HepG2 (cell line): ENCODE results near the gene ABCD1. TPM values are rescaled to one million over a fixed set of nuclear protein-coding genes. Genes with fewer than 3 reads are reported as not detected.

Experiments used
- CBX2 ChIP-seq, 2 experiments: fragments of 200-600 bp in 1 of 2; sonication (generic); formaldehyde crosslinking in 1 of 2; IDR thresholded peaks; 2 replicates each; pipeline versions ENCODE4 v1.7.0 to v1.8.1; 2018 to 2022; ENCODE audit warnings: low read depth in 2 of 2, low read length in 1 of 2, mild to moderate bottlenecking in 1 of 2, missing genetic modification reagents in 1 of 2
- CBX5 ChIP-seq: sonication (generic); formaldehyde crosslinking; IDR thresholded peaks from 2 replicates; pipeline ENCODE4 v1.4.0; 2020; ENCODE audit warnings: missing genetic modification reagents, borderline replicate concordance
- CEBPB ChIP-seq: IDR thresholded peaks from 2 replicates; pipeline ENCODE4 v1.6.1; 2011; ENCODE audit warnings: low read depth, low read length, improper control_type of control experiment, borderline replicate concordance
- GATAD2A ChIP-seq: IDR thresholded peaks from 2 replicates; pipeline ENCODE4 v1.6.1; 2016
- SAP130 ChIP-seq: IDR thresholded peaks from 2 replicates; pipeline ENCODE4 v1.6.1; 2016; ENCODE audit warnings: low read depth
- SOX13 ChIP-seq, 3 experiments: fragments of 450-650 bp in 1 of 3; sonication (generic) in 1 of 3; formaldehyde crosslinking in 1 of 3; IDR thresholded peaks in 2 of 3; conservative IDR thresholded peaks in 1 of 3; 2 replicates each; pipeline versions ENCODE4 v1.5.0 to v1.6.1; 2016 to 2020; ENCODE audit warnings: antibody characterized with exemption in 1 of 3, mild to moderate bottlenecking in 1 of 3, missing compliant biosample characterization in 1 of 3, missing genetic modification reagents in 1 of 3, moderate library complexity in 1 of 3
- SOX5 ChIP-seq: IDR thresholded peaks from 2 replicates; pipeline ENCODE4 v1.6.1; 2016; ENCODE audit warnings: borderline replicate concordance
- SOX6 ChIP-seq, 2 experiments: fragments of 450-650 bp in 1 of 2; sonication (generic) in 1 of 2; formaldehyde crosslinking in 1 of 2; IDR thresholded peaks; 2 replicates each; pipeline versions ENCODE4 v1.4.0 to v1.6.1; 2017 to 2020; ENCODE audit warnings: antibody characterized with exemption in 1 of 2, mild to moderate bottlenecking in 1 of 2, missing genetic modification reagents in 1 of 2
- ZBTB8A ChIP-seq: sonication (generic); formaldehyde crosslinking; IDR thresholded peaks from 2 replicates; pipeline ENCODE4 v1.4.0; 2020; ENCODE audit warnings: mild to moderate bottlenecking, low read depth, missing genetic modification reagents, borderline replicate concordance
- ZFP82 ChIP-seq: sonication (generic); formaldehyde crosslinking; IDR thresholded peaks from 2 replicates; pipeline ENCODE4 v1.5.1; 2020; ENCODE audit warnings: mild to moderate bottlenecking, missing genetic modification reagents, borderline replicate concordance
- polyA plus RNA-seq, 8 experiments: library from polyadenylated mRNA; depleted of rRNA in 3 of 8; stranded (reverse) in 7 of 8; unstranded in 1 of 8; fragments of >200 nt; fragmentation: Illumina TruSeq in 4 of 8; extraction: Trizol in 4 of 8; gene quantifications; 2 replicates each; pipeline versions ENCODE4 v1.2.1 to v1.2.3, GENCODE V29; 2011 to 2016; ENCODE audit warnings: low read depth in 4 of 8, missing spikeins in 1 of 8, mixed read lengths in 1 of 8; ENCODE audit not compliant: insufficient read depth in 1 of 8
- total RNA-seq, 5 experiments: library from RNA; depleted of rRNA; stranded (reverse); fragments of >200 nt; fragmentation: Illumina TruSeq; extraction: Trizol; gene quantifications; 2 replicates each; pipeline ENCODE4 v1.2.3, GENCODE V29; 2016; ENCODE audit warnings: low read depth in 1 of 5
- TF ChIP-seq, protein P1 (sequence below): IDR thresholded peaks from 2 replicates; pipeline ENCODE4 v1.4.0; 2020; ENCODE audit warnings: mild to moderate bottlenecking, missing genetic modification reagents

The ABCD1 gene
- total and polyA plus RNA-seq, 2 of the 13 experiments (the other 11 are each of a cell fraction or from before 2014, with no cell fraction given): 11.4 to 15.9 TPM

DNA sequence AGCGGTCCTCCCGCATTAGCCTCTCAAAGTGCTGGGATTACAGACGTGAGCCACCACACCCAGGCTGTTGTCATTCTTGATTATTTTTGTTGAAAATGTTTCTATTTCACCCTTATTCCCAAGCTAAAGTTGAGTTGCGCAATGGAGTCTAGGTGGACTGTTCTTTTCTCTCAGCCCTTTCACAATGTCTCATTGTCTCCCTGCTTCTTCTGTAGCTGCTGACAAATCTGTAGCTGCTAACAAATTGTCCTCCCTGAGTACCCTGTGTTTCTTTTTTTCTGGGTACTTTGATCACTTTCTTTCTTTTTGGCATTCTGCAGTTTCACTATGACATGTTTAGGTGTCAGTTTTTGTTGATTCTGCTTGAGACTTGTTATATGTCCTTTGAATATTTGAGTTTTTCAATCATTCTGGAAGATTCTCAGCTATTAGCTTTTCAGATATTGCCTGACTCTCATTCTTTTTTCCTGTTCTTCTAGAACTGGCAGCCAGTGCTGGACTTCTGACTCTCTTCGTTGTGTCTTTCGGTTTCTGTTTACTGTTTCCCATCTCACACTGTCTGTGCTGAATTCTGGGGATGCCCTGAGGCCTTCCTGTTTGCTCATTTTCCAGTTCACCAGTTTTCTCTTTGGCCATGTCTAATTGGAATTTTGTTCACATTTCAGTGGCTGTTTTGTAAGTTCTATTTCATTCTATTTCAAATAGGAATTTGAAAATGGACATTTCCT, 6.6 kb downstream of the ABCD1 start (continued):
- TF ChIP-seq, protein P1, sequence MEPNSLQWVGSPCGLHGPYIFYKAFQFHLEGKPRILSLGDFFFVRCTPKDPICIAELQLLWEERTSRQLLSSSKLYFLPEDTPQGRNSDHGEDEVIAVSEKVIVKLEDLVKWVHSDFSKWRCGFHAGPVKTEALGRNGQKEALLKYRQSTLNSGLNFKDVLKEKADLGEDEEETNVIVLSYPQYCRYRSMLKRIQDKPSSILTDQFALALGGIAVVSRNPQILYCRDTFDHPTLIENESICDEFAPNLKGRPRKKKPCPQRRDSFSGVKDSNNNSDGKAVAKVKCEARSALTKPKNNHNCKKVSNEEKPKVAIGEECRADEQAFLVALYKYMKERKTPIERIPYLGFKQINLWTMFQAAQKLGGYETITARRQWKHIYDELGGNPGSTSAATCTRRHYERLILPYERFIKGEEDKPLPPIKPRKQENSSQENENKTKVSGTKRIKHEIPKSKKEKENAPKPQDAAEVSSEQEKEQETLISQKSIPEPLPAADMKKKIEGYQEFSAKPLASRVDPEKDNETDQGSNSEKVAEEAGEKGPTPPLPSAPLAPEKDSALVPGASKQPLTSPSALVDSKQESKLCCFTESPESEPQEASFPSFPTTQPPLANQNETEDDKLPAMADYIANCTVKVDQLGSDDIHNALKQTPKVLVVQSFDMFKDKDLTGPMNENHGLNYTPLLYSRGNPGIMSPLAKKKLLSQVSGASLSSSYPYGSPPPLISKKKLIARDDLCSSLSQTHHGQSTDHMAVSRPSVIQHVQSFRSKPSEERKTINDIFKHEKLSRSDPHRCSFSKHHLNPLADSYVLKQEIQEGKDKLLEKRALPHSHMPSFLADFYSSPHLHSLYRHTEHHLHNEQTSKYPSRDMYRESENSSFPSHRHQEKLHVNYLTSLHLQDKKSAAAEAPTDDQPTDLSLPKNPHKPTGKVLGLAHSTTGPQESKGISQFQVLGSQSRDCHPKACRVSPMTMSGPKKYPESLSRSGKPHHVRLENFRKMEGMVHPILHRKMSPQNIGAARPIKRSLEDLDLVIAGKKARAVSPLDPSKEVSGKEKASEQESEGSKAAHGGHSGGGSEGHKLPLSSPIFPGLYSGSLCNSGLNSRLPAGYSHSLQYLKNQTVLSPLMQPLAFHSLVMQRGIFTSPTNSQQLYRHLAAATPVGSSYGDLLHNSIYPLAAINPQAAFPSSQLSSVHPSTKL (CRISPR knock-in tag): 0 out of 2 replicates have a peak, but pooled peaks have one; percentile 45
- TF ChIP-seq SAP130 (CRISPR knock-in tag): peak; percentile 51
- no peak for TF ChIP-seq ZBTB8A (CRISPR knock-in tag)
- no peak for TF ChIP-seq SOX6 (IDR thresholded peaks at IDR 0.05)
- peak; percentile 88 for TF ChIP-seq SOX6 (CRISPR knock-in tag; IDR thresholded peaks at IDR 0.05)
- TF ChIP-seq ZFP82 (CRISPR knock-in tag): peak; percentile 96
- peak; percentile 35 for TF ChIP-seq GATAD2A
- TF ChIP-seq SOX13 (IDR thresholded peaks at IDR 0.05): 0 out of 2 replicates have a peak, but pooled peaks have one; percentile 41
- peak in 1 of 2 experiments; percentile 91; a peak in 2 of 4 replicates for TF ChIP-seq SOX13 (CRISPR knock-in tag; conservative IDR thresholded peaks at IDR 0.05 in 1 of 2, IDR thresholded peaks at IDR 0.05 in 1 of 2)
- peak; percentile 98 for TF ChIP-seq CEBPB
- no peak for TF ChIP-seq CBX2 (IDR thresholded peaks at IDR 0.05; ENCODE audit: low read depth, low read length)
- no peak for TF ChIP-seq CBX2 (CRISPR knock-in tag; IDR thresholded peaks at IDR 0.05; ENCODE audit: low read depth)
- TF ChIP-seq SOX5 (CRISPR knock-in tag): peak; percentile 88; the same call in 1 of the 2 replicates
- no peak for TF ChIP-seq CBX5 (CRISPR knock-in tag)
- TF ChIP-seq, all 625 proteins: peak for 10
